Epithelial cell of esophagus (primary cell): ENCODE measurements around the gene CAND1.

Source experiments
- DNase-seq: peaks from one replicate; pipeline ENCODE4 v3.0.0; 2010; ENCODE audit warnings: low read depth
- H3K4me3 ChIP-seq: 2 replicates; pipeline ENCODE4 v1.5.1; 2011; ENCODE audit warnings: mild to moderate bottlenecking, low read length, control low read depth
- TF ChIP-seq, protein P1 (sequence below): IDR thresholded peaks from 2 replicates; pipeline ENCODE4 v1.5.1; 2011; ENCODE audit warnings: low read depth, mild to moderate bottlenecking, low read length, control low read depth, inconsistent platforms; ENCODE audit not compliant: insufficient read depth; ENCODE audit errors: missing control alignments

CAND1 gene

DNA sequence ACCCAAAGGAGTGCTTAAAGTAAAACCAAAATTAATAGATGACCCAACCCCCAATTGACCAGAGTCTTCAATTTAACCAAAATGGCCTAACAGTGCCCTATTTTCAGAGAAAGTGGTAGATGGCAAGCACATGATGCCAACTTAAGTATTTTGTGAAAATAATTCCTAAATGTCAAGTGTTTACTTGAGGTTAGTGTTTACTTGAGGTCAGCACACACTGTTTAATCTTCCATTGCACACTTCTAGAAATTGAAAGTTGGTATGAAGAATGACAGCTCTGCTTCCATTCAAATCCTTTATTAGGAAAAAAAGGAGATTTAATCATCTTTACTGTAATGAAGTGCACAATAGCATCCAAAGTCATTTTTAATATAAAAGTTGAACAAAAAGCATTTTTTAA, 25.9 kb upstream of the CAND1 start:
- H3K4me3 ChIP-seq, result no peak overlapping the region
- DNase-seq, result no peak
- TF ChIP-seq, protein P1, sequence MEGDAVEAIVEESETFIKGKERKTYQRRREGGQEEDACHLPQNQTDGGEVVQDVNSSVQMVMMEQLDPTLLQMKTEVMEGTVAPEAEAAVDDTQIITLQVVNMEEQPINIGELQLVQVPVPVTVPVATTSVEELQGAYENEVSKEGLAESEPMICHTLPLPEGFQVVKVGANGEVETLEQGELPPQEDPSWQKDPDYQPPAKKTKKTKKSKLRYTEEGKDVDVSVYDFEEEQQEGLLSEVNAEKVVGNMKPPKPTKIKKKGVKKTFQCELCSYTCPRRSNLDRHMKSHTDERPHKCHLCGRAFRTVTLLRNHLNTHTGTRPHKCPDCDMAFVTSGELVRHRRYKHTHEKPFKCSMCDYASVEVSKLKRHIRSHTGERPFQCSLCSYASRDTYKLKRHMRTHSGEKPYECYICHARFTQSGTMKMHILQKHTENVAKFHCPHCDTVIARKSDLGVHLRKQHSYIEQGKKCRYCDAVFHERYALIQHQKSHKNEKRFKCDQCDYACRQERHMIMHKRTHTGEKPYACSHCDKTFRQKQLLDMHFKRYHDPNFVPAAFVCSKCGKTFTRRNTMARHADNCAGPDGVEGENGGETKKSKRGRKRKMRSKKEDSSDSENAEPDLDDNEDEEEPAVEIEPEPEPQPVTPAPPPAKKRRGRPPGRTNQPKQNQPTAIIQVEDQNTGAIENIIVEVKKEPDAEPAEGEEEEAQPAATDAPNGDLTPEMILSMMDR, result no peak

DNA sequence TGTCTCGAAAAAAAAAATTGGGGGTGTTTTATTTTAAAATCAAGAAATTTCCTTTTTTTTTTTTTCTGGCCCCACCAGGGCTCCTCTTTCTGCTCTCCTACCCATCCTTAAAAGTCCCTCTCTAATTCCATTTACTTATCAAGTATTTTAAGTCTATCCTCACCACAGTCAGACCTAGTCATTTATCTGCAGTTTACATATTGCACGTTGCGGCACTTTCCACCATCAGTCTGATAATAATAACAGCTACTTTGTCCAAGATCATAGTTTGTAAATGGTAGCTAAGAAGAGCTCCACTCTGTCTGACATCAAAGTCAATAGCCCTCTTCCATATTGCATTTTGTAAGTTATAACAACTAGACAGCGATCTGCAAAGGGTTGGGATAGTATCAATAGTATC, 23.6 kb upstream of the CAND1 start:
- no peak for DNase-seq
- no peak overlapping the region for H3K4me3 ChIP-seq
- TF ChIP-seq, protein P1, result no peak

DNA sequence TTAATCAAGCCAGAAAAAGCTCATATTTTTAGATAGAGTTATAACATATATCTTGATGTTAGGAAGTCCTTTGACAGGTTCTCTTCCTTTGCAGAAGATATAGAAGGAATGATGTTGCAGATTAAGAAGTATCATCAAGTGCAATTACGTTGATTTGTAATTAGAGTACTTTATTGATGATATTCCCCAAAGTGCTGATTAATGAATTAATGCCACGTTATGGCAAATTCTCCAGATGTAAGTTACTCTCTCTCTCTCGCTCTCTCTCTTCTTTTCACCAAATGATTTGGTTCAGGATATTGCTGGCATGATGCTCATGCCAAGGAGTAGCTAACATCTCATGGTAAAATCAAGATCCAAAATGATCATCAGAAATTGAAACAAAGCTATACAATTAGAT, 18.1 kb upstream of the CAND1 start:
- TF ChIP-seq, protein P1, result no peak
- H3K4me3 ChIP-seq, result no peak overlapping the region
- DNase-seq, result no peak

DNA sequence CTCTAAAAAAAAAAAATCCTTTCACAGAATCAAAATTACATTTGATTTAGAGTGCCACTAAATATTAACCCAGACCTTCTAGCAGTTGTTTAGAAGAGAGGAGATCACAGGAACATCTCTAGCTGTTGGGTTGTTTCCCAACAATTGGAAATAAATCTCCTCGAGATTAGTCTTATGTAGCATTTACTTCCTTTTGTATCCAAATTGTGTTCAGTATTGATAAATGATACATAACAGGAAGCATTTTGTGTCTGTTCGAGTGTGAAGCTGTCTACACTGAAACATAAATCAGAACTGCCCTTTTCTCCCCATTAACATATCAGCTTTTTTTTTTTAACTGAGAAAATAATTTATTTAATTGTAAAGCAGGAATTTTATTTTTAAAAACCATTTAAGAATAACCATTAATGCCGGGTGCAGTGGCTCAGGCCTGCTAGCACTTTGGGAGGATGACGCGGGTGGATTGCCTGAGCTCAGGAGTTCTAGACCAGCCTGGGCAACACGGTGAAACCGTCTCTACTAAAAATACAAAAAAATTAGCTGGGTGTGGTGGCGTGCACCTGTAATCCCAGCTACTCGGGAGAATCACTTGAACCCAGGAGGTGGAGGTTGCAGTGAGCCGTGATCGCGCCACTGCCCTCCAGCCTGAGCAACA, 14.7 kb upstream of the CAND1 start:
- TF ChIP-seq, protein P1, result no peak
- H3K4me3 ChIP-seq, result no peak overlapping the region
- no peak for DNase-seq

DNA sequence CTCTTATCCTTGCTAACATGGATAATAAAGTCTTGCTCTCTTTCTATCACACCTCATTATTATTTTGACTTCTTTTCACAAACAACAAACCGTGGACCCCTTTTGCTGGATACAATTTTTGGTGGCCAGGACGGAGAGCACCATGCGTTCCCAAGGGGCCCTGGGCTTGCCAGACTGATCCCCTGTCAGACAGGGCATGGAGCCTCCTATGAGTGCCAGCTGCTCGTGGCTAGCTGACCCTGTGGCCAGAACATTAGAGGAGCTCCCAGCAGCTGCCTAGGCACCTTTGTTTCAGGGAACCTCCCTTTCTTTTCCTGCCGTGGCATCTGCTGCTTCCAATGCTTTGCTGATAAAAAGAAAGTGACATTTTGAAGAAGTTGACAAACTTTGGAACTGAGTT, 12.5 kb upstream of the CAND1 start:
- no peak overlapping the region for H3K4me3 ChIP-seq
- DNase-seq, result no peak
- TF ChIP-seq, protein P1, result no peak

DNA sequence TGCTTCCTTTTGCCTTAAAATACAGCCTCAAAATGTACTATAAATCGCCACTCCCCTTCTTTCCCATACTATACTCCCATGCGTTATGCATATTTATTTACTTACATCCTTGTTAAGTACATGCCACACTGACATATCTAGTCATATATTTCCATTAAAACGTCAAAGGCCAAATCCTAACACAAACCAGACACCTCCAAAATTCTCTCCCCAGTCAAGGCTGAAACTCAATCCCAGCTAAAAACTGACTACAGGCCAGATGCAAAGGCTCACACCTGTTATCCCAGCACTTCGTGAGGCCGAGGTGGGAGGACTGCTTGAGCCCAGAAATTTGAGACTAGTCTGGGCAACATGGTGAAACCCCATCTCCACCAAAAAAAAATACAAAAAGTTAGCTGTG, 5.7 kb upstream of the CAND1 start:
- DNase-seq, result no peak
- TF ChIP-seq, protein P1, result no peak
- no peak overlapping the region for H3K4me3 ChIP-seq

DNA sequence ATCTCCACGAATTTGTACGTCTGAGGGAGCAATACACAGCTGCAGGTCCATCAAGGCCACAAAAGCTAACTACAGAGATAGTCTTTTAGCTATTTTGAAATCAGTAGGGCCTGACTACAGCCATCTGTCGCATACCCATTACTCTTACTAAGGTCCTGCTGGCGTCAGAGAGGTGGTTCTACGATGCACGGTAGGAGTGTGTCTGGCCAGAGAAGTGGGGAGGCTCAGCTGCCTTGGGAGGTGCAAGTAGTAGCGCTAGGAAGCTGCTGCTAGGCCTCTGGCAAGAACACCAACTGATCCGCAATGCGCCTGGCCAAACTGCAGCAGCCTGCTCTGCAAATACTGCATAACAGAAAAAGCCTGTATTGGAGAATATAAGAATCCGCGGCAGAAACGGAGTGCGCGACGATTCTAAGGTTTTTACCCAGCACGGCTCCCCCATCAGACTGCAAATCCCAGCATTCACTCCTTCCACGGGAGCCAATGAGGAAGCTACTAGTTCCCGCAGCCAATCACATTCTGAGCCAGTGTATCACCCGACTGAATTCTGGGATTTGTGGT, 743 bp upstream of the CAND1 start:
- peak; percentile 99 for DNase-seq
- TF ChIP-seq, protein P1, result no peak

More for the DNA sequence above, 743 bp upstream of the CAND1 start:
- peak overlapping the region; percentile 93 for H3K4me3 ChIP-seq
